ENCODE data around the gene ARMC5.

The ARMC5 gene

GRCh38 chr16:31465788-31466370 lies 6.6 kb downstream of the ARMC5 start:
- no peak for ATAC-seq
- TF ChIP-seq PPARA (CRISPR knock-in tag; IDR thresholded peaks at IDR 0.05; ENCODE audit: borderline replicate concordance): no peak

DNA sequence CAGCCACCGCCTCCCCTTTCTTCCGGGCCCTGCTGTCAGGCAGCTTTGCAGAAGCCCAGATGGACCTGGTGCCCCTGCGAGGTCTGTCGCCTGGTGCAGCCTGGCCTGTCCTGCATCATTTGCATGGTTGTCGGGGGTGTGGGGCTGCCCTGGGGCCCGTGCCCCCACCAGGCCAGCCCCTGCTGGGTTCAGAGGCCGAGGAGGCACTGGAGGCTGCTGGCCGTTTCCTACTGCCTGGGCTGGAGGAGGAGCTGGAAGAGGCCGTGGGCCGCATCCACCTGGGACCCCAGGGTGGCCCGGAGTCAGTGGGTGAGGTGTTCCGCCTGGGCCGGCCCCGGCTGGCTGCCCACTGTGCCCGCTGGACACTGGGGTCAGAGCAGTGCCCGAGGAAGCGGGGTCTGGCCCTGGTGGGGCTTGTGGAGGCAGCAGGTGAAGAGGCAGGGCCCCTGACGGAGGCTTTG lies 7.1 kb downstream of the ARMC5 start:
- no peak for ATAC-seq

DNA sequence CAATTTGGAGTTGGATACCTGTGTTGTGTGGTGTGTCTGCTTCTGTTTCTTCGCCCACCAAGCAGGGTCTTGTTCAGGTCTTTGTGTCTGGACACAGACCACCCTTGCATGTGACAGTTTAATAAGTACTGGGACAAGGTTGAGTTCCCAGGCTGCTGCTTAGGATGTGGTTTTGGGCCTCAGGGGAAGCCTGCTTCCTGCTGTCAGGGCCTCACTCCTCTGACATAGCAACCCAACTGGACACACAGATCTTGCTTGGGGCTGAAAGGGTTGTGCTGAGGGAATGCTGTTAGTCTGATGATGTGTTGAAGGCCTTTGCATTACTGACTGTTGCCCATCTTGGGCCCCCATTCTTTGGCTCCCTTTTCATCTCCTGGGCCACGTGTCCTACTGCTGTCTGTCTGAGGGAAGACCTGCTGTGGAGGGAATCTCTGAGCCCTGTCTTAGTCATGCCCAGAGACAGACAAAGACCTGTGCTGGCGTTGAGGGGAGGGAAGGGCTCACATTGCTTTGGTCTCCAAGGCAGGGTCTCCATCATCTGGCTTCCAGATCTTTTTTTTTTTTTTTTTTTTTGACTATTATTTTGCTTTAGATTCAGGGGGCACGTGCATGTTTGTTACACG lies 8.0 kb downstream of the ARMC5 start:
- ATAC-seq: no peak
- no peak for TF ChIP-seq OSR1 (CRISPR knock-in tag; IDR thresholded peaks at IDR 0.05)
- TF ChIP-seq TCF4 (CRISPR knock-in tag; IDR thresholded peaks at IDR 0.05; ENCODE audit: borderline replicate concordance): no peak
- no peak for TF ChIP-seq CREB5 (CRISPR knock-in tag; IDR thresholded peaks at IDR 0.05; ENCODE audit: low read depth)
- no peak for TF ChIP-seq BACH2 (CRISPR knock-in tag; IDR thresholded peaks at IDR 0.05; ENCODE audit: borderline replicate concordance)
- no peak for TF ChIP-seq TOX (CRISPR knock-in tag; IDR thresholded peaks at IDR 0.05; ENCODE audit: borderline replicate concordance)
- TF ChIP-seq ESRRG (CRISPR knock-in tag; IDR thresholded peaks at IDR 0.05): no peak

More for the DNA sequence above, 7.1 kb downstream of the ARMC5 start:
- TF ChIP-seq ESRRG (CRISPR knock-in tag; IDR thresholded peaks at IDR 0.05): no peak
- no peak for TF ChIP-seq ZNF70 (CRISPR knock-in tag; IDR thresholded peaks at IDR 0.05)
- TF ChIP-seq, protein P1, sequence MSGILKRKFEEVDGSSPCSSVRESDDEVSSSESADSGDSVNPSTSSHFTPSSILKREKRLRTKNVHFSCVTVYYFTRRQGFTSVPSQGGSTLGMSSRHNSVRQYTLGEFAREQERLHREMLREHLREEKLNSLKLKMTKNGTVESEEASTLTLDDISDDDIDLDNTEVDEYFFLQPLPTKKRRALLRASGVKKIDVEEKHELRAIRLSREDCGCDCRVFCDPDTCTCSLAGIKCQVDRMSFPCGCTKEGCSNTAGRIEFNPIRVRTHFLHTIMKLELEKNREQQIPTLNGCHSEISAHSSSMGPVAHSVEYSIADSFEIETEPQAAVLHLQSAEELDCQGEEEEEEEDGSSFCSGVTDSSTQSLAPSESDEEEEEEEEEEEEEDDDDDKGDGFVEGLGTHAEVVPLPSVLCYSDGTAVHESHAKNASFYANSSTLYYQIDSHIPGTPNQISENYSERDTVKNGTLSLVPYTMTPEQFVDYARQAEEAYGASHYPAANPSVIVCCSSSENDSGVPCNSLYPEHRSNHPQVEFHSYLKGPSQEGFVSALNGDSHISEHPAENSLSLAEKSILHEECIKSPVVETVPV (CRISPR knock-in tag; IDR thresholded peaks at IDR 0.05): no peak
- TF ChIP-seq, protein P2, sequence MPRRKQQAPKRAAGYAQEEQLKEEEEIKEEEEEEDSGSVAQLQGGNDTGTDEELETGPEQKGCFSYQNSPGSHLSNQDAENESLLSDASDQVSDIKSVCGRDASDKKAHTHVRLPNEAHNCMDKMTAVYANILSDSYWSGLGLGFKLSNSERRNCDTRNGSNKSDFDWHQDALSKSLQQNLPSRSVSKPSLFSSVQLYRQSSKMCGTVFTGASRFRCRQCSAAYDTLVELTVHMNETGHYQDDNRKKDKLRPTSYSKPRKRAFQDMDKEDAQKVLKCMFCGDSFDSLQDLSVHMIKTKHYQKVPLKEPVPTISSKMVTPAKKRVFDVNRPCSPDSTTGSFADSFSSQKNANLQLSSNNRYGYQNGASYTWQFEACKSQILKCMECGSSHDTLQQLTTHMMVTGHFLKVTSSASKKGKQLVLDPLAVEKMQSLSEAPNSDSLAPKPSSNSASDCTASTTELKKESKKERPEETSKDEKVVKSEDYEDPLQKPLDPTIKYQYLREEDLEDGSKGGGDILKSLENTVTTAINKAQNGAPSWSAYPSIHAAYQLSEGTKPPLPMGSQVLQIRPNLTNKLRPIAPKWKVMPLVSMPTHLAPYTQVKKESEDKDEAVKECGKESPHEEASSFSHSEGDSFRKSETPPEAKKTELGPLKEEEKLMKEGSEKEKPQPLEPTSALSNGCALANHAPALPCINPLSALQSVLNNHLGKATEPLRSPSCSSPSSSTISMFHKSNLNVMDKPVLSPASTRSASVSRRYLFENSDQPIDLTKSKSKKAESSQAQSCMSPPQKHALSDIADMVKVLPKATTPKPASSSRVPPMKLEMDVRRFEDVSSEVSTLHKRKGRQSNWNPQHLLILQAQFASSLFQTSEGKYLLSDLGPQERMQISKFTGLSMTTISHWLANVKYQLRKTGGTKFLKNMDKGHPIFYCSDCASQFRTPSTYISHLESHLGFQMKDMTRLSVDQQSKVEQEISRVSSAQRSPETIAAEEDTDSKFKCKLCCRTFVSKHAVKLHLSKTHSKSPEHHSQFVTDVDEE (CRISPR knock-in tag; IDR thresholded peaks at IDR 0.05): no peak
- no peak for TF ChIP-seq BACH2 (CRISPR knock-in tag; IDR thresholded peaks at IDR 0.05; ENCODE audit: borderline replicate concordance)
- no peak for TF ChIP-seq ZNF8 (CRISPR knock-in tag; IDR thresholded peaks at IDR 0.05)
- no peak for TF ChIP-seq PATZ1 (CRISPR knock-in tag; IDR thresholded peaks at IDR 0.05; ENCODE audit: borderline replicate concordance)
- TF ChIP-seq CREB5 (CRISPR knock-in tag; IDR thresholded peaks at IDR 0.05; ENCODE audit: low read depth): no peak
- no peak for TF ChIP-seq ISL1 (CRISPR knock-in tag; IDR thresholded peaks at IDR 0.05)
- no peak for TF ChIP-seq TCF4 (CRISPR knock-in tag; IDR thresholded peaks at IDR 0.05; ENCODE audit: borderline replicate concordance)
- TF ChIP-seq ARNTL (CRISPR knock-in tag; IDR thresholded peaks at IDR 0.05; ENCODE audit: borderline replicate concordance, low read depth): no peak
- no peak for TF ChIP-seq CSDC2 (CRISPR knock-in tag; IDR thresholded peaks at IDR 0.05)
- TF ChIP-seq ZFP3 (CRISPR knock-in tag; IDR thresholded peaks at IDR 0.05): no peak
- TF ChIP-seq OSR1 (CRISPR knock-in tag; IDR thresholded peaks at IDR 0.05): no peak

DNA sequence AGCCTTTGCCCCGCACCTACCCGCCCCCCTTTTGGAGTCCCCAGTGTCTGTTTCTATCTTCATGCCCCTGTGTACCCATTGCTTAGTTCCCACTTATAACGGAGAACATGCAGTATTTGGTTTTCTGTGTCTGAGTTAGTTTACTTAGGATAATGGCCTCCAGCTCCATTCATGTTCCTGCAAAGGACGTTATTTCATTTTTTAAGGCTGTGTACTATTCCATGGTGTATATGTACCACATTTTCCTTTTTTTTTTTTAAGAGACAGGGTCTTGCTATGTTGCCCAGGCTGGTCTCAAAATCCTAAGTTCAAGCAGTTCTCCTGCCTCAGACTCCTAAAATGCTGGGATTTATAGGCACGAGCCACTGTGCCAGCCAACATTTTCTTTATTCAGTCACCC lies 8.6 kb downstream of the ARMC5 start:
- TF ChIP-seq CSDC2 (CRISPR knock-in tag; IDR thresholded peaks at IDR 0.05) (no peak), ZNF8 (CRISPR knock-in tag; IDR thresholded peaks at IDR 0.05) (peak; percentile 50; the same call in 1 of the 2 replicates), ZFP3 (CRISPR knock-in tag; IDR thresholded peaks at IDR 0.05) (no peak)
- no peak for ATAC-seq
